Heart left ventricle (tissue), 13 donors: ENCODE results near the gene HAUS8.

Experiments used
- CTCF ChIP-seq, 12 donors: fragments of 200-600 bp; sonication (generic) in 4 of 12; IDR thresholded peaks; one replicate each; pipeline versions ENCODE4 v1.5.0 to v1.8.0; 2018 to 2022; ENCODE audit warnings: antibody characterized with exemption in 12 of 12, mild to moderate bottlenecking in 5 of 12
- POLR2A ChIP-seq, 2 donors: fragments of 450-650 bp; IDR thresholded peaks; one replicate each; pipeline ENCODE4 v1.6.1; 2017; ENCODE audit warnings: antibody characterized with exemption in 2 of 2, mild to moderate bottlenecking in 2 of 2, moderate library complexity in 2 of 2
- donor health status: ischemic (EF 13 %, LVEDD 7.1; RV severe dilation, severe dysfunction).
- donor health status: DM: no; HTN: yes; CAD: no.
- donor health status: DM: no; HTN: no; CAD: no.
- donor health status: ischemic (EF 25% LVEDD 6.9; RV normal size, moderate dysfunction).
- donor health status: ischemic (EF 25% LVEDD 5.7; RV mildly dilated, moderate dysfunction).
- donor health status: ischemic (EF 35%, LVEDD 5.7; RV mildly dilated, moderate dysfunction).
- donor health status: nonischemic (EF 11% LVEDD 7.7; RV severe dilation, severe dysfunction).
- donor health status: DM: yes; HTN: yes; CAD: no.
- donor health status: PGD.
- donor health status: ischemic (EF 29% LVEDD 5.4; RV normal size, mild dysfunction).
- donor health status: nonischemic (EF 23%, LVEDD 6.1; RV moderate dilation, normal function).

GRCh38 chr19:17086120-17086519, 10.9 kb upstream of the HAUS8 start:
- TF ChIP-seq POLR2A (IDR thresholded peaks at IDR 0.05) = no peak
- no peak for TF ChIP-seq CTCF (IDR thresholded peaks at IDR 0.05)
